Hippocampal formation (tissue), 2 donors: ENCODE results near the gene OSBPL2.

Source experiments
- DNase-seq, 2 donors: peaks; one replicate each; lab custom pipeline; 2025; lab: John Stamatoyannopoulos, UW

Gene OSBPL2

GRCh38 chr20:62313460-62314338, 75.4 kb downstream of the OSBPL2 start:
- DNase-seq: no peak

- no peak for DNase-seq
These were observed 76.0 kb downstream of the OSBPL2 start for GRCh38 chr20:62314339-62314638.

DNA sequence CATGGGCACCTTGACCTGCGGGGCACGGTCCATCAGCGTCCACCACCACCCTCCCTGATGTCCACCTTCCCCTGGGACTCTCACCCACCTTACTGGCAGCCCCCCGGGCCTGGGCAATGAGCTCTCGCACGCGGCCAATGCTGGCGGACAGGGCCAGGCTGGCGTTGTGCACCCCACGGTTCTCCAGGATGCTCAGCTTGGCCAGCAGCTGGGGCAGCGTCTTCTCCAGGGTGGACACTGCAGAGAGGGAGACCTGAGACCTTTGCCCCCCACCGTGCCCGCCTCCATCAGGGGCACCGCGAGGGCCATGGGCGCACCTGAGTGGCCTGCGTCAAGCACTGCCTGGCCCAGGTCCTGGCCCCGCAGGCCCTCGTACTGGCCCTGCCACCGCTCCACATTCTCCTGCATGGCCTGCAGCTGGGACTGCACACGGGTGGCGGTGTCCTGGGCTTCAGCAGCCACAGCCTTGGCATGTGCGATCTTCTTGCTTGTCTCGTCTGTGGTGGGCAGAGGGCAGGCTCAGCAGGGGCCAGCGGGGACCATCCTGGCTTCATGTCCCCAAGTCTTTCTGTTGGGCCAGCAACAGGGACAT, 76.5 kb downstream of the OSBPL2 start:
- DNase-seq: no peak

GRCh38 chr20:62315773-62316172, 77.5 kb downstream of the OSBPL2 start:
- DNase-seq: no peak

- DNase-seq: no peak
These were observed 78.2 kb downstream of the OSBPL2 start for GRCh38 chr20:62316331-62317166.

- DNase-seq: no peak
These were observed 78.9 kb downstream of the OSBPL2 start for GRCh38 chr20:62317167-62317655.

DNA sequence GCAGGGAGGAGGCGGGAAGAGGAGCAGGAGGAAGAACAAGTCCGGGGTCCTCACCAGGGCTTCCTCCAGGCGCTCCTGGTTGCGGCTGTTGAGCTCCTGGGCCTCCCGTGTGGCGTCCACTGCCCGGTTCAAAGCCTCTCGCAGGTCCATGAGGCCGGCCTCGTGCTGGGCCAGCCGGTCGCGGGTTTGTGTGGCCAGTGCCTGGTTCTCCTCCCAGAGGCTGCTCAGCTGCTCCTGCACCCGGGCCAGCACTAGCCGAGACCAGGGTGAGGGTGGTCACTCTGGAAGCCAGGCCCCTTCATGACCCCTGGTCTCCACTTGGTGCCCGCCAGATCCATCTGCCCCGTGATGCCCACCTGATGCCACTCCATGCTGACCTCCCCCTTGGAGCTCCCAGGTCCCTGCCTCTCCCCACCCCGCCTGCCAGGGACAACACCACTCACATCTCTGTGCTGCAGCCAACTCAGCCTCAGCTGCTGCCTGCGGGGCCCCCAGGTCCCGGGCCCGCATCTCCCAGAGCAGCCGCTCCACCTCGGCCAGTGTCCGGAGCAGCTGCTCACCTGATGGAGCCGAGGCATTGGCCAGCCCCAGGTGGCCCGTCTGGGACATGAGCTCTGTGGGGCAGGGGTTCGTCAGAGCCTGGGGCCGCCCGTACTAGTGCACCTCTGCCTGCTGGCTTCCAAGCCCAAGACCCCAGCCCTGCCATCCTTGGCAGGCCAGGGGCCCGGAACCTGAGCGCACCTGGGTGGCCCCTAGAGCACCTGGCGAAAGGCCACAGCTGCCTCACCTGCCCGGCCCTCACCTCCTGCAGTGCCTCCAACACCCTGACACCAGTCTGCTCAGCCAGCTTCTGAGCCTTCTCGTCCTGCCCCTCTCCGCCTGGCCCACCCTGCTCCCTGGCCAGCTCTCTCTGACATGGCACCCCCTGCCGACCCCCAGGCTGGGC, 80.4 kb downstream of the OSBPL2 start:
- DNase-seq: no peak

- DNase-seq: no peak
These were observed 81.1 kb downstream of the OSBPL2 start for GRCh38 chr20:62319346-62319909.

DNA sequence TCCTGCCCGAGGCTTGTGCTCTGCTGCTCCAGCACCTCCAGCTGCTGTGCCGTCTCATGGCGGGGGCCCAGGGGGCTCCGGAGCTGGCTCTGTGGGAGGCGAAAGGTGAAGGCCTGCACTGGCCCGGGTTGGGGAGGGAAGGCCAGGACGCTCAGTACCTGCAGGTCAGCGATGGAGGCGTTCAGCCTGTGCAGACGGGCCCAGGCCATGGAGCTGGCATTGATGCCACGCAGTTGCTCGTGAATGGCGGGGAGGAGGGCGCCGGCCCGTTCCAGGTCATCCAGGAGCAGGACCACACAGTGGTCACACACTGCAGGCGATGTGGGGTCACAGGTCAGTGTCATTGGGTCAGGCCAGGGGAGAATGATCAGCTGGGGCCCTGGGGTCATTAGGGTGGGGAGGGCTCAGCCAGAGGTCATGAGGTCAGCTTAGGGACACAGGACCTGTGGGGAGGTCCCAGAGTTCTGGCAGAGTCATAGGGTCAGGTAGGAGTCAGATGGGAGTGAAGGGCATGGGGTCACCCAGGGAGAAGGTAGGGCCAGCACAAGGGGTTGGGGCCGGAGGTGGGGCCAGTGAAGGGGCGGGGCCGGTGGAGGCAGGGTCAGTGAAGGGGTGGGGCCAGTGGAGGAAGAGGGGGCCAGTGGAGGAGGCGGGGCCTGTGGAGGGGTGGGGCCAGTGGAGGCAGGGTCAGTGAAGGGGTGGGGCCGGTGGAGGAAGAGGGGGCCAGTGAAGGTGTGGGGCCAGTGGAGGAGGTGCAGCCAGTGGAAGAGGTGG, 82.4 kb downstream of the OSBPL2 start:
- DNase-seq: no peak

- DNase-seq: no peak
These were observed 83.2 kb downstream of the OSBPL2 start for GRCh38 chr20:62321521-62321948.

GRCh38 chr20:62321975-62322374, 83.7 kb downstream of the OSBPL2 start:
- no peak for DNase-seq

- no peak for DNase-seq
These were observed 84.2 kb downstream of the OSBPL2 start for GRCh38 chr20:62322492-62323041.

GRCh38 chr20:62323146-62323979, 85.0 kb downstream of the OSBPL2 start:
- no peak for DNase-seq

GRCh38 chr20:62323980-62324906, 85.9 kb downstream of the OSBPL2 start:
- DNase-seq: no peak

DNA sequence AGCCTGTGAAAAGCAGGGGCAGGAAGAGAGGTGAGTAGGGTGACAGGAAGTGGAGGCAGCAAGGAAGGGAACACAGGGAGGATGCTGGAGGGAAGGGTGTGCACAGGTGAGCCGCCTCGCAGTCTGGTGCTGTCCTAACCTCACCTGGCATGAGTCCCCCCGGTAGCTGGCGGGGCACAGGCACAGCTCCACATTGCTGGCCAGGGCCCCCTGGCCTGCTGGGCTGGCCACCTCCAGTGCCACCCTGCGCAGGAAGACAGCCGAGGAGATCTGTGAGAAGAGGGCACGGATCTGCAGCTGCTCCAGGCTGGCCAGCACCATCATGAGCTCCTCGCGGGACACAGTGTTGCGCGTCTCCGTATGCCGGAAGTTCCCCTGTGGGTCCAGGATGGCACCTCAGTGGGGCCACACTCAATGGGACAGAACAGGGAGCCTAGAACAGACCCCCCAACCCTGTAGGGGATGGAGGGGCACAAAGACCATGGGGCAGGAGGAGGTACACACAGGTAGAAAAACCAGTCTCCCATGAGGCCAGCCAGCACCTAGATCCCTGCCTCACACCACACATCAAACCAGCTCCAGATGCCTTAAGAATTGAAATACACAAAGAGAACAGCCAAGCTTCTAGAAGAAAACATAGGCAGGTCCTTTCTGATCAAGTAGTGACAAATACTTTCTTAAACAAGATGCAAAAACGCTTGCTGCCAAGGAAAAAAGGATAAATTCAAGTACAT, 87.0 kb downstream of the OSBPL2 start:
- no peak for DNase-seq

- no peak for DNase-seq
These were observed 88.2 kb downstream of the OSBPL2 start for GRCh38 chr20:62326559-62326958.
